OCI-LY1 (cell line): ENCODE measurements around the gene SLC4A7.

Experiments
- H2AFZ ChIP-seq: fragments of 200-600 bp; sonication (generic), shearing (Covaris generic); 2 replicates; pipeline ENCODE4 v1.6.0; 2014; ENCODE audit warnings: antibody characterized with exemption, mild to moderate bottlenecking, low read length
- H3F3A ChIP-seq: fragments of 200-600 bp; sonication (generic), shearing (Covaris generic); 2 replicates; pipeline ENCODE4 v1.6.0; 2014; ENCODE audit warnings: mild to moderate bottlenecking, antibody characterized with exemption, low read length, moderate library complexity; ENCODE audit not compliant: insufficient read depth
- H3K27ac ChIP-seq: fragments of 200-600 bp; sonication (generic); 2 replicates; pipeline ENCODE4 v1.5.1; 2014; ENCODE audit warnings: low read length, mixed run types, mild to moderate bottlenecking, low read depth; ENCODE audit not compliant: poor library complexity, severe bottlenecking
- H3K27me3 ChIP-seq: fragments of 200-600 bp; sonication (generic); 2 replicates; pipeline ENCODE4 v1.6.0; 2014; ENCODE audit warnings: antibody characterized with exemption, mild to moderate bottlenecking, low read length, moderate library complexity; ENCODE audit not compliant: insufficient read depth
- H3K36me3 ChIP-seq: fragments of 200-600 bp; sonication (generic); 2 replicates; pipeline ENCODE4 v1.6.1; 2014; ENCODE audit warnings: mild to moderate bottlenecking, antibody characterized with exemption, low read length, moderate library complexity, mixed read lengths; ENCODE audit not compliant: insufficient read depth
- H3K4me1 ChIP-seq: fragments of 200-600 bp; sonication (generic); 2 replicates; pipeline ENCODE4 v1.5.1; 2014; ENCODE audit warnings: mild to moderate bottlenecking, low read length, moderate library complexity; ENCODE audit not compliant: insufficient read depth, severe bottlenecking
- H3K4me2 ChIP-seq: fragments of 200-600 bp; sonication (generic), shearing (Covaris generic); 2 replicates; pipeline ENCODE4 v1.6.1; 2014; ENCODE audit warnings: low read length
- H3K4me3 ChIP-seq: fragments of 200-600 bp; sonication (generic); 2 replicates; pipeline ENCODE4 v1.5.1; 2014; ENCODE audit warnings: low read length, low read depth, mild to moderate bottlenecking, mixed read lengths; ENCODE audit not compliant: poor library complexity, severe bottlenecking
- H3K79me2 ChIP-seq: fragments of 200-600 bp; shearing (Covaris generic); 2 replicates; pipeline ENCODE4 v1.6.1; 2016; ENCODE audit warnings: mixed run types, low read length, mixed read lengths; ENCODE audit not compliant: insufficient read depth
- H3K9ac ChIP-seq: fragments of 200-600 bp; sonication (generic), shearing (Covaris generic); 2 replicates; pipeline ENCODE4 v1.6.1; 2014; ENCODE audit warnings: mild to moderate bottlenecking, low read length, mixed read lengths
- H3K9me2 ChIP-seq: fragments of 200-600 bp; sonication (generic), shearing (Covaris generic); 2 replicates; pipeline ENCODE4 v1.6.1; 2014; ENCODE audit warnings: low read depth, mild to moderate bottlenecking, low read length, mixed read lengths
- H3K9me3 ChIP-seq: fragments of 200-600 bp; shearing (Covaris generic); 2 replicates; pipeline ENCODE4 v1.6.1; 2014; ENCODE audit warnings: low read length, mixed read lengths
- H4K20me1 ChIP-seq: fragments of 200-600 bp; sonication (generic), shearing (Covaris generic); 2 replicates; pipeline ENCODE4 v1.6.0; 2016; ENCODE audit warnings: mild to moderate bottlenecking, low read length; ENCODE audit not compliant: insufficient read depth
- CTCF ChIP-seq: fragments of 200-600 bp; sonication (generic), shearing (Covaris generic); IDR thresholded peaks from 2 replicates; pipeline ENCODE4 v1.5.1; 2017; ENCODE audit warnings: mild to moderate bottlenecking, antibody characterized with exemption, low read length, moderate library complexity, mixed read lengths
- EZH2 ChIP-seq: fragments of 200-600 bp; sonication (generic), shearing (Covaris generic); IDR thresholded peaks from 2 replicates; pipeline ENCODE4 v1.8.0; 2017; ENCODE audit warnings: borderline replicate concordance, mixed run types, mild to moderate bottlenecking, antibody characterized with exemption, low read length, moderate library complexity, mixed read lengths

SLC4A7 gene

DNA sequence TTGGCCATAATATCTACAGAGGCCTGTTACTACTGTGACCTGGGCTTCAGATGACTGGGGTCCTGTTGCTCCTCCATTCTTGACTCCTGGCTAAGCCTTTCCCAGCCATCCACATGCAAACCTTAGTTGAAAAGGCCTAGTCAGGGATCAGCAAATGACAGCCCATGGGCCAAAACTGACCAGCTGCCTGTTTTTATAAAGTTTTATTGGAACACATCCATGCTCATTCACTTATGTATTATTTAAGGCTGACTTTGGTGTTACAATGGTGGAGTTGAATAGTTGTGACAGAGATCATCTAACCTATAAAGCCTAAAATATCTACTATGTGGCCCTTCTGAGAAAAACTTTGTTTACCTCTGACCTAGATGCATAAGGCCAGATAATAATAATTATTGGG lies 16.8 kb upstream of the SLC4A7 start:
- H4K20me1 ChIP-seq: no peaks in the 10 kb centered on the region
- H3K4me3 ChIP-seq: no peak overlapping the region
- H3K27ac ChIP-seq: no peak overlapping the region
- H3K4me1 ChIP-seq: no peaks in the 10 kb centered on the region
- no peak overlapping the region for H3K9ac ChIP-seq
- no peak overlapping the region for H3K4me2 ChIP-seq
- no peak overlapping the region for H2AFZ ChIP-seq
- no peak for TF ChIP-seq EZH2
- no peak for TF ChIP-seq CTCF
- no peaks in the 10 kb centered on the region for H3K36me3 ChIP-seq
- no peaks in the 10 kb centered on the region for H3F3A ChIP-seq
- no peaks in the 10 kb centered on the region for H3K9me2 ChIP-seq
- no peaks in the 10 kb centered on the region for H3K27me3 ChIP-seq
- no peaks in the 10 kb centered on the region for H3K9me3 ChIP-seq
- H3K79me2 ChIP-seq: no peaks in the 10 kb centered on the region

- H3K4me2 ChIP-seq: no peak overlapping the region
- no peak overlapping the region for H3K4me3 ChIP-seq
- no peaks in the 10 kb centered on the region for H3K4me1 ChIP-seq
- H3K27me3 ChIP-seq: no peaks in the 10 kb centered on the region
- no peaks in the 10 kb centered on the region for H3K36me3 ChIP-seq
- no peak overlapping the region for H2AFZ ChIP-seq
- no peaks in the 10 kb centered on the region for H3F3A ChIP-seq
- H3K27ac ChIP-seq: no peak overlapping the region
- no peaks in the 10 kb centered on the region for H4K20me1 ChIP-seq
- H3K9me2 ChIP-seq: no peaks in the 10 kb centered on the region
- no peaks in the 10 kb centered on the region for H3K9me3 ChIP-seq
- no peaks in the 10 kb centered on the region for H3K79me2 ChIP-seq
- H3K9ac ChIP-seq: no peak overlapping the region
- TF ChIP-seq CTCF: no peak
- TF ChIP-seq EZH2: no peak
Measured at GRCh38 chr3:27500035-27500434, 15.9 kb upstream of the SLC4A7 start.

GRCh38 chr3:27494784-27495183 lies 10.6 kb upstream of the SLC4A7 start:
- no peak overlapping the region for H3K4me2 ChIP-seq
- H4K20me1 ChIP-seq: no peaks in the 10 kb centered on the region
- H3K27ac ChIP-seq: no peak overlapping the region
- no peaks in the 10 kb centered on the region for H3K27me3 ChIP-seq
- no peak overlapping the region for H3K9ac ChIP-seq
- no peaks in the 10 kb centered on the region for H3K79me2 ChIP-seq
- H3K4me1 ChIP-seq: no peaks in the 10 kb centered on the region
- H3K9me3 ChIP-seq: no peaks in the 10 kb centered on the region
- no peaks in the 10 kb centered on the region for H3K36me3 ChIP-seq
- H3K9me2 ChIP-seq: no peaks in the 10 kb centered on the region
- no peaks in the 10 kb centered on the region for H3F3A ChIP-seq
- TF ChIP-seq CTCF (no peak), EZH2 (no peak)
- H2AFZ ChIP-seq: no peak overlapping the region
- no peak overlapping the region for H3K4me3 ChIP-seq
